WERI-Rb-1 (cell line): ENCODE measurements around the gene RASD1.
A peak's percentile ranks its signal among the peaks of the same experiment; 100 is the strongest.
"Not testable (repeated sequence)": the region's sequence is repeated elsewhere in the genome, so short reads cannot be mapped to it uniquely, and the experiment has no call there.

Source experiments
- DNase-seq: peaks from one replicate; pipeline ENCODE4 v3.0.0-alpha.2; 2020
- H3K27ac ChIP-seq: fragments of 250-450 bp; sonication (Bioruptor Pico); 2 replicates; pipeline ENCODE4 v1.5.1; 2020; ENCODE audit warnings: mild to moderate bottlenecking, moderate library complexity
- H3K27me3 ChIP-seq: fragments of 250-450 bp; sonication (Bioruptor Pico); 2 replicates; pipeline ENCODE4 v1.5.1; 2021; ENCODE audit warnings: mild to moderate bottlenecking, low read depth, moderate library complexity; ENCODE audit not compliant: insufficient read depth, severe bottlenecking
- H3K36me3 ChIP-seq: fragments of 250-450 bp; sonication (Bioruptor Pico); 2 replicates; pipeline ENCODE4 v1.5.1; 2020; ENCODE audit warnings: mild to moderate bottlenecking, moderate library complexity
- H3K4me3 ChIP-seq: 2 replicates; pipeline ENCODE4 v1.5.1; 2011; ENCODE audit warnings: low read depth, mild to moderate bottlenecking, control low read depth, low read length
- H3K9me3 ChIP-seq: fragments of 250-450 bp; sonication (Bioruptor Pico); 2 replicates; pipeline ENCODE4 v1.5.1; 2021; ENCODE audit warnings: mild to moderate bottlenecking, moderate library complexity; ENCODE audit not compliant: severe bottlenecking
- CTCF ChIP-seq: IDR thresholded peaks from 2 replicates; pipeline ENCODE4 v1.5.1; 2011; ENCODE audit warnings: low read depth, mild to moderate bottlenecking, control low read depth, inconsistent platforms, low read length

RASD1 gene

DNA sequence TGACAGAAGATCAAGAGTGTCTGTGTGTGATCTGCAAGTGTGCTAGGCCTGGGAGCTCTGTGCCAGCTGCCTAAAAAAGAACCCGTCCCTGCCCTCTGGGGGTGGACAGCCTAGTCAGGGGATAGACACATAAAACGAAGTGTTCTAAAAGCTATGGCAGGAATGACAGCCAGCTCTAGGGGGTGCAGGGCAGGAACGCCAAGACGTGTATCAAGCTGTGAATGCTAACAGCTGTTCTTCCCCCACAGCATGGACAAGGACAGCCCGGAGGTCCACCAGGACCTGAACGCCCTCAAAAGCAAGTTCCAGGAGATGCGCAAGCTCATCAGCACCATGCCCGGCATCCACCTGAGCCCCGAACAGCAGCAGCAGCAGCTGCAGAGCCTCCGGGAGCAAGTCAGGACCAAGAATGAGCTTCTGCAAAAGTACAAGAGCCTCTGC is 5.1 kb downstream of the RASD1 start:
- TF ChIP-seq CTCF, result no peak
- Histone ChIP-seq H3K9me3 (no peaks in the 10 kb centered on the region), H3K27me3 (no peaks in the 10 kb centered on the region), H3K36me3 (peaks cover 31% of the 10 kb centered on the region), H3K4me3 (no peak overlapping the region), H3K27ac (peak overlapping the region; percentile 62; the same call in 1 of the 2 replicates)
- no peak for DNase-seq

DNA sequence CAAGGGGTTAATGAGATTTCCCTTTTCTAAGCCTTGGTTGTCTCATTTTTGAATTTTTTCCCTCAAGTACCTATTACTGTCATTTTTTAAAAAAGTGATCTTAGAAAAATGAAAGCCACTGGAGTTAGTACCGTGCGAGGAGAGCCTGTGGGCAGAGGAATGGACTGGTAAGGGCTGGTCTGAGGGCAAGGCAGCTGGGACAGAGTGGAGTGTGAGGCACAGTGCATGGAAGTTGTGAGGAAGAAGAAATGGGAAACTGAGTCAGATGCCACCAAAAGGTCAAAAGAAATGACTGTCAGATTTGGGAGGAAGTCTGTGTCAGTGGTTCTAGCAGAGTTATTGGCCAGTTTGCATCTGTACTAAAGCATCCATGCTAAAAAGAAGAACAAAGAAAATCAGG is 8.2 kb downstream of the RASD1 start:
- Histone ChIP-seq H3K9me3 (no peaks in the 10 kb centered on the region), H3K36me3 (peaks cover 56% of the 10 kb centered on the region), H3K27me3 (no peaks in the 10 kb centered on the region), H3K4me3 (no peak overlapping the region), H3K27ac (no peak overlapping the region)
- no peak for TF ChIP-seq CTCF
- DNase-seq, result no peak

DNA sequence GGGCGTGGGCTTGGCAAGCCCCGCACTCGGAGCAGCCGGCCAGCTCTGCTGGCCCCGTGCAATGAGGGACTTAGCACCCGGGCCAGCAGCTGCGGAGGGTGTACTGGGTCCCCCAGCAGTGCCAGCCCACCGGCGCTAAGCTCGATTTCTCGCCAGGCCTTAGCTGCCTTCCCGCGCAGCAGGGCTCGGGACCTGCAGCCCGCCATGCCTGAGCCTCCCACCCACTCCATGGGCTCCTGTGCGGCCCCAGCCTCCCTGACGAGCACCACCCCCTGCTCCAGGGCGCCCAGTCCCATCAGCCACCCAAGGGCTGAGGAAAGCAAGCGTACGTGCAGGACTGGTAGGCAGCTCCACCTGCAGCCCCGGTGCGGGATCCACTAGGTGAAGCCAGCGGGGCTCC is 9.8 kb downstream of the RASD1 start:
- peaks cover 48% of the 10 kb centered on the region for H3K36me3 ChIP-seq
- not testable (repeated sequence) for DNase-seq, H3K27ac ChIP-seq, H3K4me3 ChIP-seq, H3K9me3 ChIP-seq, H3K27me3 ChIP-seq

- Histone ChIP-seq H3K27me3 (no peaks in the 10 kb centered on the region), H3K36me3 (peaks cover 51% of the 10 kb centered on the region), H3K27ac (peak overlapping the region; percentile 40), H3K9me3 (no peaks in the 10 kb centered on the region), H3K4me3 (no peak overlapping the region)
- TF ChIP-seq CTCF, result no peak
- no peak for DNase-seq
Measured at GRCh38 chr17:17485420-17485819, 10.8 kb downstream of the RASD1 start.

GRCh38 chr17:17484451-17484899 is 11.7 kb downstream of the RASD1 start:
- no peak for DNase-seq
- Histone ChIP-seq H3K9me3 (no peaks in the 10 kb centered on the region), H3K27ac (no peak overlapping the region), H3K36me3 (peaks cover 56% of the 10 kb centered on the region), H3K27me3 (no peaks in the 10 kb centered on the region), H3K4me3 (no peak overlapping the region)
- no peak for TF ChIP-seq CTCF

DNA sequence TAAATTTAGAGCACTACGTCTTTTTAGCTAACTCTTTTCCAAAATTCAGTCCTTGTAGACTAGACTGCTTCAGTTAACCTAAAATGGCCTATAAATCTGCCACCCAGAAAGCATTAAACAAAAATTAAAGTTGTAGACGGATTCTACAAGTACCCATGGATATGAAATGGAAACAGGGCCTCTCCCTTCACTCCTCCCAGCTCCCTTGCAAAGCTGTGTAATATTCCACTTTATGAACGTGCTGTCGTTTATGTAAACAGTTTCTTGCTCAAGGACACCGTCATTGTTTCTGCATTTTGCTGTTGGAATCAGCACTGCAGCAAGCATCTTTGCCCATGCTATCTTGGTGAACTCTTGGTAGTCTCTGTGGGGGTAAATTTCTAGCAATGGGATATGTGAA is 14.3 kb downstream of the RASD1 start:
- Histone ChIP-seq H3K27ac (no peak overlapping the region), H3K4me3 (no peak overlapping the region), H3K27me3 (no peaks in the 10 kb centered on the region), H3K9me3 (no peaks in the 10 kb centered on the region), H3K36me3 (peaks cover 58% of the 10 kb centered on the region)
- no peak for DNase-seq
- TF ChIP-seq CTCF, result no peak
